Right hindlimb (tissue), 1 donor: Measurements from ENCODE around the gene CCDC40.
"Not testable (repeated sequence)": the region's sequence is repeated elsewhere in the genome, so short reads cannot be mapped to it uniquely, and the experiment has no call there.

ENCODE experiments used
- DNase-seq: peaks from one replicate; pipeline ENCODE4 v3.0.0-alpha.2; 2018

Gene CCDC40

GRCh38 chr17:80087346-80088265, 51.2 kb downstream of the CCDC40 start:
- no peak for DNase-seq

DNA sequence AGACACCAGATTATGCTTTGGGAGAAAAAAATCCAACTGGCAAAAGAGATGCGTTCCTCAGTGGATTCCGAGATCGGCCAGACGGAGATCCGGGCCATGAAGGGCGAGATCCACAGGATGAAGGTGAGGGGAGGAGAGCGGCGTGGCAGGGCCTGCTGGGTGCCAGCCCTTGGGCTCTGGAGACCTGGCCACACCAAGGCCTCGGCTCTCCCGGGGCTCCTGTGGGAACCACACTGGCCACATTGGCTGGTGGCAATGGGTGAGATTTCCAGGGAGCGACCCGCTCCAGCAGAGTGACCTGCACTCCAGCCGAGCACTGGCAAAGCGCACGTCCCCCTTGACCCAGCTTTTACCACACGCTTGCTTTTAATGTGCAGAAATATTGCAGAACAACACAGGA, 53.3 kb downstream of the CCDC40 start:
- DNase-seq, result no peak

DNA sequence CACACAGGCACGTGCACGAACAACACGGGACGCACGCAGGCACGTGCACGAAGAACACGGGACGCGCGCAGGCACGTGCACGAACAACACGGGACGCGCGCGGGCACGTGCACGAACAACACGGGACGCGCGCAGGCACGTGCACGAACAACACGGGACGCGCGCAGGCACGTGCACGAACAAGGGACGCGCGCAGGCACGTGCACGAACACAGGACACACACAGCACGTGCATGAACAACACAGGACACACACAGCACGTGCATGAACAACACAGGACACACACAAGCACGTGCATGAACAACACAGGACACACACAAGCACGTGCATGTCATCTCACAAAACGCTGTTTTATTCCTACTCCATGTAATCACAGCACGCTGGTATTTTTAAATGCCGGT, 53.7 kb downstream of the CCDC40 start:
- not testable (repeated sequence) for DNase-seq

DNA sequence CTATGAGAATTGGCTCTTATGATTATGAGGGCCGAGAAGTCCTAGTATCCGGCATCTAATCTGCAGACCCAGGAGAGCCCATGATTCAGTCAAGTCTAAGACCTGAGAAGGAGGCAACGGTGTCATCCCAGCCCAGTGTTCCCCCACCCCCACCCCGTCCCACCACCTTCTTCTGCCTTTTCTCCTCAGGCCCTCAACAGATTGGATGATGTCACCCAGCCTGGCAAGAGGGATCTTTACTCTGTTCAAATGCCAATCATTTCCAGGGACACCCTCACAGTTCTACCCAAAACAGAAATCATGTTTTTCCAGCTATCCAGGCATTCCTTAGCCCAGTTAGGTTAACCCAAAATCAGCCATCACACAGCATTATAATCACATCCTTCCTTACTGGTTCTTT, 54.9 kb downstream of the CCDC40 start:
- DNase-seq, result no peak

DNA sequence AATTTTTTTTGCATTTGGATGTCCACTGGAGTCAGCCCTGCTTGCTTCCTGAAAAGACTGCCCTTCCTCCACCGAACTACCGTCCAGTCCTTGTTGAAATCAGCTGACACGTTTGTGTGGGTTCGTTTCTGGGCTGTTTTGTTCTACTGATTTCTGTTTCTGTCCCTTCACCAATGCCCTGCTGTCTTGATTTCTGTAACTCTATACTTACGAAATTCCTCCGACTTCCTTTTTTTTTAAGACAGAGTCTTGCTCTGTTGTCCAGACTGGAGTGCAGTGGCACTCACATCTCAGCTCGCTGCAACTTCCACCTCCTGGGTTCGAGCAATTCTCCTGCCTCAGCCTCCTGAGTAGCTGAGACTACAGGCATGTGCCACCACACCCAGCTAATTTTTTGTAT, 56.5 kb downstream of the CCDC40 start:
- no peak for DNase-seq

DNA sequence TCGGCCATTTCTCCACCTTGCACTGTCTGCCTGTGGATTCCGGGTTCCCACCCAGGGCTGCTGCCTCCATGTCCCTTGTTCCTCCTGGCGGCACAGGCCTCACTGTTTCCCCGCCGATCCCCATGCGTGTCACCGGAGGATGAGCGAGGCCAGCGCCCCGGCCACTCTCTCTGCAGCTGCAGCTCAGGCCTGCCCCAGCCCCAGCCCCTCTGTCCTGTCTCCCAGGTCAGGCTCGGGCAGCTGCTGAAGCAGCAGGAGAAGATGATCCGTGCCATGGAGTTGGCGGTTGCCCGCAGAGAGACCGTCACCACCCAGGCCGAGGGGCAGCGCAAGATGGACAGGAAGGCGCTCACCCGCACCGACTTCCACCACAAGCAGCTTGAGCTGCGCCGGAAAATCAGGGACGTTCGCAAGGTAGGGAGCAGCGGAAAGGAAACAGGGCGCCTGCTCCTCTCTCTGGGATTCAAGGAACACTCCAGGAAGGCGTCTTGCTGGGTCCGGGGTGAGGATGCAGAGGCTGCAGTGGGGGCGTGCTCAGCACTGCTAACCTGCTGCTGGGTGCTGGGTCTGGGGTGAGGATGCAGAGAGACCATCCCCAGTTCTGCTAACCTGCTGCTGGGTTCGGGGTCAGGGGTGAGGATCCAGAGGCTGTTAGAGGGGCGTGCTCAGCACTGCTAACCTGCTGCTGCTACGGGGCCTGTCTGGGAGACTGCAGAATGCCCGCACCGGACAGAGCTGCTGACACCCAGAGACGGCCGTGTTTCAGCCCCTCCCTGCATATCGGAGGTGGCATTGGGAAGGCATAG, 58.8 kb downstream of the CCDC40 start:
- peak; percentile 15 for DNase-seq

GRCh38 chr17:80095844-80096475, 59.5 kb downstream of the CCDC40 start:
- DNase-seq, result peak; percentile 16

DNA sequence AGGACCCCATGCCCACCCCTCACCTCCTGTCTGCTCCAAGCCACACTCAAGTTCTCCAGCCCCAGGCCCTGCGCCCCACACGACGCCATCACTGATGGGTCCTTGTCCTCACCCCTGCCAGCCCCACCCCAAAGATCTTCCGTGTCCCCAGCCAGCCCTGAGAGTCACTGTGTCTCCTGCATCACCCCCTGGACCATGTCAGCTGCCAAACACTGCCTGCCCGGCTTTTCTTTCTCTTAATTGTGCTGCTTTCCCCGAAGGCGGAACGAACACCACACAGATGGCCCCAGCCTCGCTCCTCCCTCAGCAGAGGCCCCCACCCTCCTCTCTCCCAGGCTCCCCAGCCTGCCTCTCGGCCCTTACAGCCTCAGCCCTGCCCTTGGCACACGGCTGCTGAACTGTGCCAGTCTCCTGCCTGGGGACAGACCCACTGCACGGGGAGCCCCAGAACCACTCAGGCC, 60.1 kb downstream of the CCDC40 start:
- DNase-seq, result peak; percentile 70

DNA sequence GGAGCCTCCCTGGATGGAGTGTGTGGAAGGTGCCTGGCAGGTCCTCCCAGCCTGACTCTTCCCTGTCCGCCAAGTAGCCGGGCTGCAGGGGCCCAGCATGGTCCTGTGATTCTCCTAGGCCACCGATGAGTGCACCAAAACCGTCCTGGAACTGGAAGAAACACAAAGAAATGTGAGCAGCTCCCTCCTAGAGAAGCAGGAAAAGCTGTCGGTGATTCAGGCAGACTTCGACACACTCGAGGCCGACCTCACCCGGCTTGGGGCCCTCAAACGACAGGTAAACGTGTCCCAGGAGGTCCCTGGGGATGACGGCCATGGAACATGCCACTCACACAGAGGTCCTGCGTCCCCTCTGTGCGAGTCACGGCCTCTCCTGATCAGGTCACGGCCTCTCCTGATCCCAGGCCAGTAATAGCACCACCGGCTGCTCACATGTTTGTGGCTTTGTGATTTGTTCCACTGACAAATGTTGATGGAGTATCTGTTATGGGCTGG, 60.7 kb downstream of the CCDC40 start:
- peak; percentile 20 for DNase-seq

DNA sequence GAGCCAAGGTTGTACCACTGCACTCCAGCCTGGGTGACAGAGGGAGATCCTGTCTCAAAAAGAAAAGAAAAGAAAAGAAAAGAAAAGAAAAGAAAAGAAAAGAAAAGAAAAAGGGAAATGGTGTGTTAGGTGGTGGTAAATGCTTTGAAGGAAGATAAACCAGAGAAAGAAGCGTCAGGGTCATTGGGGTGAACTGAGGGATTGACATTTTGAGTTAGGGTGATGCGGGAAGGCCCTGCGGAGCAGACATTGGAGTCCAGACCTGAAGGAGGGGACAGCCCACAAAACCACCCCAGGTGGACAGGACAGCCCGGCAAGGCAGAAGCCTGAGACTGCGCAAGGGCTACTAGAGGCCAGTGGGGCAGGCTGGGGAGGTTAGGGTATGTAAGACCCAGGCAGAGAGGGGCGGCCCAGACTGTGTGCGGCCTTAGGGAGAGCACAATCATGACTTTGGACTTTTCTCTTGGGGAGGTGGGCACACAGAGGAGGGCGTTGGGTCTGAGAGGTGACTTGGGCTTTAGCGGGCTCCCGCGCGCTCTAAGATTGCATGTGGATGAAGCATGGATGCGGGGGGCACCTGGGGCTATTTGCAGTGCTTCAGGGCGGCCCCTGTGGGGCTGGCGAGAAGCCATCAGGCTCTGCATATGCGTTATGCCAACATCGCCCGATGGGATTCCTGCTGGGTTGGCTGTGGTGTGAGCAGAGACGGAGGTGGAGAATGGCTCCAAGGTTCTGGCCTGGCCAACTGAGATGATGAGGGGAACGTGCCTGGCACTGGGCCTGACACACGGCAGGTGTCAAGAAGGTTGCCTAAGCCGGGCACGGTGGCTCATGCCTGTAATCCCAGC, 61.6 kb downstream of the CCDC40 start:
- DNase-seq, result no peak

DNA sequence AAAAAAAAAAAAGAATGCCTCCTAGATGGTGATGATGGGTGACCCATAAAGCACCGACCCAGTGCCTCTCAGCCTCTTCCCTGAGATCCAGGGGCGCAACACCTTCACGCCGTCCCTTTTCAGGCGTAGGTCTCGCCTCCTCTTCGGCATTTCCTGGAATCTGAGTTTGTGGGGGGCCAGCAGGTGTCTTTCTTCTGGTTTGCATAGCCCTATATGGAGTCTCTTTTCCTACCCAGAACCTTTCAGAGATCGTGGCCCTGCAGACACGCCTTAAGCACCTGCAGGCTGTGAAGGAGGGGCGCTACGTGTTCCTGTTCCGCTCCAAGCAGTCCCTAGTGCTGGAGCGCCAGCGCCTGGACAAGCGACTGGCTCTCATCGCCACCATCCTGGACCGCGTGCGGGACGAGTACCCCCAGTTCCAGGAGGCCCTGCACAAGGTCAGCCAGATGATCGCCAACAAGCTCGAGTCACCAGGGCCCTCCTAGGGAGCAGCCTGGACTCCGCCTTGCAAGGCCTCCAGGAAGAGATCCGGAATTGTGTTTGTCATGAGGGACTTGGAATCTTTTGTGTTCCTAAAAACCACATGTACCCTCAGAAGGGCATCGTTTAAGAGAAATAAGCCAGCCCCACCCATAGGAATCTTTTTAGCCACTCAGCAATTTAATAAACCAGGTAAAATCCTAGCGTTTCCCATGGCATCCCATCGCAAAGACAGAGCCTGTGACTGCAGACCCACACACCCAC, 63.0 kb downstream of the CCDC40 start:
- DNase-seq, result no peak

- no peak for DNase-seq
Observed at GRCh38 chr17:80100035-80100323, 63.5 kb downstream of the CCDC40 start.

DNA sequence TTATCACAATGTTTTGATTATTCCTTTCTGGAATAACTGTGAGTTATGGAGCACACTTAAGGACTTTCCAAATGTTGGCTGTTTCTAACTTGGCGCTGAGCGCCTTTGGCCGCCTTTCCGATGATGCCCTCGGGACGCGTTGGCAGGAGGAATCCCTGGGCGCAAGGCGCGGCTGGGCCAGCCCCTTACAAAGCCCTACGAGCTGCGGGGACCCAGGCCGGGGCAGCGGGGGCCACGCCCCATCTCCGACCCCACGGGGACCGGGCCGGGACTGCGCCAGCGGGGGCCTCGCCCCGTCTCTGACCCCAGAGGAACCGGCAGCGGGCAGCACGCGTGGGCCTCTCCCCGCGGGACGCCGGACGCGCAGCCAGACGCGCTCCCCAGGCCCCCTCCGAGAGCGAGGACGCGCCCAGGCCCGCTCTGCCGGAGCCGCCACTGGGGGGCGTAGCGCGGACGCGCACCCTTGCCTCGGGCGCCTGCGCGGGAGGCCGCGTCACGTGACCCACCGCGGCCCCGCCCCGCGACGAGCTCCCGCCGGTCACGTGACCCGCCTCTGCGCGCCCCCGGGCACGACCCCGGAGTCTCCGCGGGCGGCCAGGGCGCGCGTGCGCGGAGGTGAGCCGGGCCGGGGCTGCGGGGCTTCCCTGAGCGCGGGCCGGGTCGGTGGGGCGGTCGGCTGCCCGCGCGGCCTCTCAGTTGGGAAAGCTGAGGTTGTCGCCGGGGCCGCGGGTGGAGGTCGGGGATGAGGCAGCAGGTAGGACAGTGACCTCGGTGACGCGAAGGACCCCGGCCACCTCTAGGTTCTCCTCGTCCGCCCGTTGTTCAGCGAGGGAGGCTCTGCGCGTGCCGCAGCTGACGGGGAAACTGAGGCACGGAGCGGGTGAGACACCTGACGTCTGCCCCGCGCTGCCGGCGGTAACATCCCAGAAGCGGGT, 64.8 kb downstream of the CCDC40 start, which contains the start of gene GAA:
Gene GAA, plus strand, starts transcription at position 571 of the 935 bp plus-strand sequence. CDS start 3,006 bp downstream, outside the sequence.
- DNase-seq, result peak; percentile 90

GRCh38 chr17:80101946-80102663, 65.7 kb downstream of the CCDC40 start:
- DNase-seq, result no peak

GRCh38 chr17:80102664-80103448, 66.4 kb downstream of the CCDC40 start:
- no peak for DNase-seq

GRCh38 chr17:80103449-80104085, 67.1 kb downstream of the CCDC40 start:
- no peak for DNase-seq

- no peak for DNase-seq
Observed at GRCh38 chr17:80104321-80104955, 68.0 kb downstream of the CCDC40 start.

DNA sequence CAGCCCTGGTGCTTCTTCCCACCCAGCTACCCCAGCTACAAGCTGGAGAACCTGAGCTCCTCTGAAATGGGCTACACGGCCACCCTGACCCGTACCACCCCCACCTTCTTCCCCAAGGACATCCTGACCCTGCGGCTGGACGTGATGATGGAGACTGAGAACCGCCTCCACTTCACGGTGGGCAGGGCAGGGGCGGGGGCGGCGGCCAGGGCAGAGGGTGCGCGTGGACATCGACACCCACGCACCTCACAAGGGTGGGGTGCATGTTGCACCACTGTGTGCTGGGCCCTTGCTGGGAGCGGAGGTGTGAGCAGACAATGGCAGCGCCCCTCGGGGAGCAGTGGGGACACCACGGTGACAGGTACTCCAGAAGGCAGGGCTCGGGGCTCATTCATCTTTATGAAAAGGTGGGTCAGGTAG, 68.5 kb downstream of the CCDC40 start:
- DNase-seq, result no peak
